Right lobe of liver (tissue), 6 donors: ENCODE data around the gene CYP19A1. TPM values are rescaled to one million over a fixed set of nuclear protein-coding genes. Genes with fewer than 3 reads are reported as not detected.

ENCODE experiments used
- ATAC-seq, 4 donors: fragments of 200-7000 bp; cut with Tn5 transposase; one replicate each; pipeline ENCODE4 v1.9.1; 2020; ENCODE audit warnings: mild to moderate bottlenecking in 4 of 4, moderate library complexity in 4 of 4
- DNase-seq, 3 donors: peaks; one replicate each; pipeline ENCODE4 v3.0.0-alpha.2; 2020
- H3K27ac ChIP-seq, 3 donors: fragments of 200-600 bp; one replicate each; pipeline ENCODE4 v1.8.0; 2022
- H3K27me3 ChIP-seq, 2 donors: fragments of 200-600 bp; one replicate each; pipeline ENCODE4 v1.8.0; 2022
- H3K36me3 ChIP-seq, 4 donors: fragments of 200-600 bp; sonication (generic) in 1 of 4; one replicate each; pipeline versions ENCODE4 v1.5.1 to v1.8.0; 2017 to 2022; ENCODE audit warnings: control low read depth in 1 of 4
- H3K4me1 ChIP-seq, 4 donors: fragments of 200-600 bp; sonication (generic) in 1 of 4; one replicate each; pipeline versions ENCODE4 v1.5.1 to v1.8.0; 2017 to 2022; ENCODE audit warnings: control low read depth in 1 of 4
- H3K4me3 ChIP-seq, 3 donors: fragments of 200-600 bp; one replicate each; pipeline ENCODE4 v1.8.0; 2022
- H3K9me3 ChIP-seq, 4 donors: fragments of 200-600 bp; sonication (generic) in 1 of 4; one replicate each; pipeline versions ENCODE4 v1.5.1 to v1.8.0; 2017 to 2022; ENCODE audit warnings: control low read depth in 1 of 4
- CTCF ChIP-seq, 4 donors: fragments of 200-600 bp in 3 of 4; fragments of 450-650 bp in 1 of 4; IDR thresholded peaks; one replicate each; pipeline versions ENCODE4 v1.5.1 to v1.8.0; 2016 to 2022; ENCODE audit warnings: antibody characterized with exemption in 4 of 4, mild to moderate bottlenecking in 2 of 4
- POLR2A ChIP-seq: fragments of 450-650 bp; IDR thresholded peaks from one replicate; pipeline ENCODE4 v1.6.1; 2017; ENCODE audit warnings: antibody characterized with exemption, mild to moderate bottlenecking
- WGBS: methylation state at CpG from one replicate; pipeline ENCODE4 v1.1.6; 2018; ENCODE audit warnings: low coverage, low lambda C conversion rate; ENCODE audit not compliant: insufficient coverage; ENCODE audit errors: missing lambda C conversion rate; 5-methylcytosine and 5-hydroxymethylcytosine counted together
- intact Hi-C, 2 donors: fragments of 100-400 bp; cut with DNase I; formaldehyde crosslinking; loops; one replicate each; pipeline versions ENCODE4 v1.11.2 to v1.14.1; 2022
- total RNA-seq, 6 experiments: library from RNA; depleted of rRNA in 2 of 6; stranded (reverse); fragments of >200 nt in 2 of 6; fragmentation: NEBNext Ultra II Directional in 3 of 6; extraction: Animal tissue kit (Norgen Biotek cat#: 25700) in 3 of 6; gene quantifications; one replicate each; pipeline versions ENCODE4 v1.1.0 to v1.2.4, GENCODE V29; 2016 to 2023
- donor health status: DM: no; HTN: yes; CAD: no.
- donor health status: DM: no; HTN: no; CAD: no.
- donor health status: DM: no; HTN: no; CAD: no.
- donor health status: DM: no; HTN: yes; CAD: no.
- donor health status: DM: no; HTN: yes; CAD: no.

The CYP19A1 gene
- total RNA-seq, 6 experiments from 2014 or later = not detected

- intact Hi-C loops = loop anchor here in 1 of 2 donors (10.0 kb wide), 1 partner anchor 101 kb away; no protein-coding TSS in a partner anchor
- no CpG with 5 or more reads among the region's 8 CpGs for WGBS
- no peak overlapping the region for H3K4me3 ChIP-seq
- H3K9me3 ChIP-seq = no peaks in the 10 kb centered on the region
- peaks cover 0 to 4% (median 0%) of the 10 kb centered on the region in 4 donors for H3K4me1 ChIP-seq
- no peaks in the 10 kb centered on the region for H3K36me3 ChIP-seq
- ATAC-seq (peak in 1 of 4 donors; percentile 22), DNase-seq (no peak)
- H3K27me3 ChIP-seq = no peaks in the 10 kb centered on the region
- H3K27ac ChIP-seq = no peak overlapping the region
- TF ChIP-seq POLR2A (no peak), CTCF (IDR thresholded peaks at IDR 0.05) (no peak)
These were observed 47.6 kb upstream of the CYP19A1 start for GRCh38 chr15:51386029-51386428.

GRCh38 chr15:51382787-51383186, 44.4 kb upstream of the CYP19A1 start:
- no peaks in the 10 kb centered on the region for H3K27me3 ChIP-seq
- no peaks in the 10 kb centered on the region for H3K4me1 ChIP-seq
- H3K27ac ChIP-seq = no peak overlapping the region
- ATAC-seq = peak; percentile 42 to 58 (median 49)
- TF ChIP-seq POLR2A = no peak
- TF ChIP-seq CTCF (IDR thresholded peaks at IDR 0.05) = peak; percentile 36 to 48 (median 40)
- no peak overlapping the region for H3K4me3 ChIP-seq
- H3K9me3 ChIP-seq = no peaks in the 10 kb centered on the region
- 27% methylated on average over 2 of the region's 4 CpGs for WGBS
- no peak for DNase-seq
- H3K36me3 ChIP-seq = no peaks in the 10 kb centered on the region
- intact Hi-C loops = loop anchor here (5.0 to 10.0 kb wide), 2 partner anchors 98 to 225 kb away; no protein-coding TSS in a partner anchor

GRCh38 chr15:51380999-51381806, 42.8 kb upstream of the CYP19A1 start:
- WGBS = 1% methylated on average over 10 of the region's 14 CpGs
- TF ChIP-seq CTCF (IDR thresholded peaks at IDR 0.05) = peak; percentile 79 to 94 (median 86)
- no peak for TF ChIP-seq POLR2A
- no peaks in the 10 kb centered on the region for H3K27me3 ChIP-seq
- intact Hi-C loops = loop anchor here (5.0 to 10.0 kb wide), 2 partner anchors 96 to 224 kb away; no protein-coding TSS in a partner anchor
- peak; percentile 93 to 98 (median 94) for ATAC-seq
- no peak overlapping the region for H3K27ac ChIP-seq
- no peaks in the 10 kb centered on the region for H3K36me3 ChIP-seq
- no peaks in the 10 kb centered on the region for H3K4me1 ChIP-seq
- H3K4me3 ChIP-seq = no peak overlapping the region
- H3K9me3 ChIP-seq = no peaks in the 10 kb centered on the region
- peak in 1 of 3 donors; percentile 59 for DNase-seq

- Histone ChIP-seq H3K27ac (no peak overlapping the region), H3K27me3 (no peaks in the 10 kb centered on the region), H3K4me1 (no peaks in the 10 kb centered on the region), H3K36me3 (no peaks in the 10 kb centered on the region), H3K4me3 (no peak overlapping the region), H3K9me3 (no peaks in the 10 kb centered on the region)
- no peak for TF ChIP-seq POLR2A
- no peak for TF ChIP-seq CTCF (IDR thresholded peaks at IDR 0.05)
- no peak for DNase-seq
- intact Hi-C loops = loop anchor here in 1 of 2 donors (10.0 kb wide), 1 partner anchor 95 kb away; no protein-coding TSS in a partner anchor
- 70% methylated on average over 4 of the region's 4 CpGs for WGBS
- no peak for ATAC-seq
These were observed 41.0 kb upstream of the CYP19A1 start for GRCh38 chr15:51379390-51379789.
